Cardiac fibroblast (primary cell): ENCODE data around the gene NDOR1.

Experiments used
- DNase-seq, 2 donors: peaks; one replicate each; pipeline versions ENCODE4 v3.0.0 to v3.0.0-alpha.2; 2010; ENCODE audit warnings: low read depth in 2 of 2
- H3K4me3 ChIP-seq, 2 donors: replicated peaks in 1 of 2; 1 replicate in 1 of 2; 2 replicates in 1 of 2; pipeline ENCODE4 v1.5.1; 2011; ENCODE audit warnings: low read depth in 2 of 2, low read length in 2 of 2, mild to moderate bottlenecking in 2 of 2, moderate library complexity in 1 of 2
- TF ChIP-seq, protein P1 (sequence below): IDR thresholded peaks from one replicate; pipeline ENCODE4 v1.5.1; 2011; ENCODE audit warnings: low read depth, mild to moderate bottlenecking, low read length, inconsistent platforms

Gene NDOR1

DNA sequence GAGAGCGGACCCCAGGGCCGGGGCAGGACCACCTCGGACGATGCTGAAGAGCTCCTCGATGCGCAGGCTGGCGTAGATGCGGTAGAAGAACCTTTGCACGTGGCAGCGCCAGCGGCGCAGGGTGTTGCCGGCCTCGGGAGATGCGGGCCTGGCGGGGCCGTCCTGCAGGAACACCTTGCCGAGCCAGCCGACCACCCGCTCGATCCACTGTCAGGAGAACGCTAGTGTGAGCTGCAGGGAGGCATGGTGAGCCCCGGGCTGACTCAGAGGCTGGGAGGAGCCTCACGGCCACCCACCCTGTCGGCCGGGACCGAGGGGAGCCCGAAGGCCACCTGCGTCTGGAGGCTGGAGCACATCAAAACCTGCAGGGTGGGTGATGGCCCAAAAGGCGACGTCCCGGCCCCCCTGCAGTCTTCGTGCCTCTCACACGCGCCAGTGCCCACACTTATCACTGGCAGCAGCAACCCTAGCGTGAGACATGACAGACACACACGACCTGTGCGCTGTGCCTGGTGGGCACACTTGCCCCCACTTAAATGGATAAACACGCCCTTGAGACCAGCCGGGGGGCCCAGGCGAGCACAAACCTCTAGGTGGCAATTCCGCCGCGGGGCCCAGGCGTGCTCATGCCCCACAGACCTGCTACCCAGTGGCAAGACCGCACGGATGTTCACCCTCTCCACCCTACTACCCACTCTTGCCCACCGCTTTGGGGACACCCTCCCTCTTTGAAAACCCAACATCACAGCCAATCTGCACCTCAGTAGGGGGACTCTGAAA is 20.4 kb upstream of the NDOR1 start:
- no peak overlapping the region for H3K4me3 ChIP-seq
- DNase-seq: no peak
- TF ChIP-seq, protein P1, sequence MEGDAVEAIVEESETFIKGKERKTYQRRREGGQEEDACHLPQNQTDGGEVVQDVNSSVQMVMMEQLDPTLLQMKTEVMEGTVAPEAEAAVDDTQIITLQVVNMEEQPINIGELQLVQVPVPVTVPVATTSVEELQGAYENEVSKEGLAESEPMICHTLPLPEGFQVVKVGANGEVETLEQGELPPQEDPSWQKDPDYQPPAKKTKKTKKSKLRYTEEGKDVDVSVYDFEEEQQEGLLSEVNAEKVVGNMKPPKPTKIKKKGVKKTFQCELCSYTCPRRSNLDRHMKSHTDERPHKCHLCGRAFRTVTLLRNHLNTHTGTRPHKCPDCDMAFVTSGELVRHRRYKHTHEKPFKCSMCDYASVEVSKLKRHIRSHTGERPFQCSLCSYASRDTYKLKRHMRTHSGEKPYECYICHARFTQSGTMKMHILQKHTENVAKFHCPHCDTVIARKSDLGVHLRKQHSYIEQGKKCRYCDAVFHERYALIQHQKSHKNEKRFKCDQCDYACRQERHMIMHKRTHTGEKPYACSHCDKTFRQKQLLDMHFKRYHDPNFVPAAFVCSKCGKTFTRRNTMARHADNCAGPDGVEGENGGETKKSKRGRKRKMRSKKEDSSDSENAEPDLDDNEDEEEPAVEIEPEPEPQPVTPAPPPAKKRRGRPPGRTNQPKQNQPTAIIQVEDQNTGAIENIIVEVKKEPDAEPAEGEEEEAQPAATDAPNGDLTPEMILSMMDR: no peak

GRCh38 chr9:137185921-137186320 is 19.6 kb upstream of the NDOR1 start:
- no peak overlapping the region for H3K4me3 ChIP-seq
- TF ChIP-seq, protein P1: no peak
- no peak for DNase-seq

- no peak overlapping the region for H3K4me3 ChIP-seq
- no peak for DNase-seq
- TF ChIP-seq, protein P1: no peak
Observed at GRCh38 chr9:137186385-137186784, 19.1 kb upstream of the NDOR1 start.

DNA sequence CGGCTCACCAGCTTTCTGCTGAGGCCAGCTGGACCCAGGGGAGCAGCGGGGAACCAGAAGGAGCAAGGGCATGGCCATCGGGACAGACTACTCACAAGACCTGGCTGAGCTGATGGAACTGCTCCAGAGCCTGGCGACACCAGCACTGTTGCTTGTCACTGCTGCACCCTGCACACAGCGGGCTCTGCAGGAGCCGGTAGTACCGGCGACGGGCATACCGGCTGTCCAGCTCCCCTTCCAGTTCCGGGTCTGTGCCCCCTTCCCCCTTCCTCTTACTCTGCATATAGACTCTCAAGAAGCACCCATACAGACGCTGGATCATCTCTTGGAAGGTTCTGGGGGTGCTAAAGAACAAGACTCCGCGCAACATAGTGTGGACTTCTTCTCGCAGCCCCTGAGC is 18.1 kb upstream of the NDOR1 start:
- TF ChIP-seq, protein P1: no peak
- no peak for DNase-seq
- peak overlapping the region; percentile 95 to 99 for H3K4me3 ChIP-seq

DNA sequence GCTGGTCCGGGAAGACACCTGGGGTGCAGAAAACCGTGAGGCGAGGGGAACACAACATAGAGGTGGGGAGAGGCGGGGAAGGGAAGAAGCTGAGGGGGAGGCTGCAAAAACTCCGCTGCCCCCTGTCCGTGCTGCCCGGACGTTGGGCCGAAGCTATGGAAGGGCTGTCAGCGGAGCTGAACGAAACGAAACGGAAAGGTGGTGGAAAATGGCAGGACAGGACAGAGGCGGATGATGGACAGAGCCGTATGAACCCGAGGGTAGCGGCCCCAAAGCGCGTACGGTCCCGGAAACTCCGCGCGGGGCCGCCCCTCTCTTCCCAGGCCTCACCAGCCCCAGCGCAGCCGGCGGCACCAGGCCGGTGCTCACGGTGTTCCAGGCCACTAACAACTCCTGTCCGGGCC is 17.4 kb upstream of the NDOR1 start:
- DNase-seq: no peak
- peak overlapping the region; percentile 95 to 99 for H3K4me3 ChIP-seq
- TF ChIP-seq, protein P1: no peak

DNA sequence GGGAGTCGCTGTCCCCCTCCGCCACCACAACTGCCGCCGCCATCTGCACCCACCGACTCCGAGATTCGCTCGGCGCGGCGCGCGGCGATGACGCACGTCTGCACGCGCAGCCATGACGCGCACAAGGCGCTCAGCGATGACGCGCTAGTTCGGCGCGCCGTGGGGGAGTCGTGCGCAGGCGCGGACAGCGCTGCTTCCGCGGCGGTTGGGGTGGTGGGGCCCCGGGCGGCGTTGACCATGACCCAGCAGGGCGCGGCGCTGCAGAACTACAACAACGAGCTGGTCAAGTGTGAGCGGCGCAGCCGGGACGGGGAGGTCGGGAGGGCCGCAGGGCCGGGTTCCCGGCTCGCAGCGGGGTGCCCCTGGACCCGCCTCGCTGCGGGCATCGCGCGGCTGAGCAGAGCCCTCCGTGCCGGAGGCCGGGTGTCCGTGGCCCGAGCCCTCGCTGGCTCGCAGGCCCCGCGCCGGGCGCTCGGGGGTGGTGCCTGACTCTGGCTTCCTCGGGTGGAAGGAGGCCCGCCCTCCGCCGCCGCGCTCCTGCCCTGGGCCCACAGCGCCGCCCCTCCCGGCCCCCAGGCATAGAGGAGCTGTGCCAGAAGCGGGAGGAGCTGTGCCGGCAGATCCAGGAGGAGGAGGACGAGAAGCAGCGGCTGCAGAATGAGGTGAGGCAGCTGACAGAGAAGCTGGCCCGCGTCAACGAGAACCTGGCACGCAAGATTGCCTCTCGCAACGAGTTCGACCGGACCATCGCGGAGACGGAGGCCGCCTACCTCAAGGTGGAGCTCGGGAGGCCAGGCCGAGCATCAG is 16.8 kb upstream of the NDOR1 start, which contains the start of the genes ANAPC2 and SSNA1:
Gene ANAPC2 (minus strand): TSS at position 71 of the 807 bp plus-strand sequence. CDS start 28 bp downstream, at position 43.
Gene SSNA1 (plus strand): TSS at position 187 of the 807 bp plus-strand sequence. CDS start 51 bp downstream, at position 238.
- peak within 1 kb of the TSS; percentile 95 to 99 for H3K4me3 ChIP-seq
- TF ChIP-seq, protein P1: peak; percentile 50
- DNase-seq: peak; percentile 93 to 95
